Psoas muscle (tissue), 8 donors: ENCODE data around the gene RTP3. TPM values are rescaled to one million over a fixed set of nuclear protein-coding genes. Genes with fewer than 3 reads are reported as not detected.
"Not testable (repeated sequence)": the region's sequence is repeated elsewhere in the genome, so short reads cannot be mapped to it uniquely, and the experiment has no call there.

Experiments used
- ATAC-seq, 4 donors: fragments of 200-7000 bp; cut with Tn5 transposase; one replicate each; pipeline ENCODE4 v1.9.1; 2020; ENCODE audit warnings: moderate library complexity in 3 of 4, mild to moderate bottlenecking in 2 of 4
- DNase-seq, 2 donors: peaks; one replicate each; pipeline ENCODE4 v3.0.0-alpha.2; 2020
- H3K27ac ChIP-seq: fragments of 200-600 bp; one replicate; pipeline ENCODE4 v1.8.0; 2022
- H3K27me3 ChIP-seq, 3 donors: fragments of 200-600 bp in 1 of 3; one replicate each; pipeline versions ENCODE4 v1.6.1 to v1.8.0; 2013 to 2022; ENCODE audit warnings: low read length in 2 of 3, mild to moderate bottlenecking in 2 of 3, moderate library complexity in 1 of 3; ENCODE audit not compliant: insufficient read depth in 3 of 3
- H3K36me3 ChIP-seq, 2 donors: fragments of 200-600 bp in 1 of 2; one replicate each; pipeline versions ENCODE4 v1.6.1 to v1.8.0; 2013 to 2022; ENCODE audit warnings: low read depth in 1 of 2, mild to moderate bottlenecking in 1 of 2, moderate library complexity in 1 of 2; ENCODE audit not compliant: insufficient read depth in 1 of 2
- H3K4me1 ChIP-seq: fragments of 200-600 bp; one replicate; pipeline ENCODE4 v1.8.0; 2022
- H3K4me3 ChIP-seq: fragments of 200-600 bp; one replicate; pipeline ENCODE4 v1.8.0; 2022; ENCODE audit warnings: mild to moderate bottlenecking
- H3K9me3 ChIP-seq: fragments of 200-600 bp; one replicate; pipeline ENCODE4 v1.8.0; 2022
- CTCF ChIP-seq: fragments of 200-600 bp; IDR thresholded peaks from one replicate; pipeline ENCODE4 v1.8.0; 2022; ENCODE audit warnings: antibody characterized with exemption
- WGBS, 3 donors: extraction: QIAGEN DNeasy Blood & Tissue Kit; methylation state at CpG; one replicate each; pipeline versions ENCODE4 v1.1.6 to v1.1.7; 2013; 5-methylcytosine and 5-hydroxymethylcytosine counted together
- intact Hi-C, 2 donors: fragments of 100-400 bp; cut with DNase I; formaldehyde crosslinking; loops; one replicate each; pipeline versions ENCODE4 v1.11.0 to v1.14.2; 2022
- polyA plus RNA-seq, 3 donors: library from polyadenylated mRNA; stranded (reverse); fragments of 200-250 nt; gene quantifications; one replicate each; pipeline ENCODE4 v1.2.3, GENCODE V29; 2013
- total RNA-seq, 4 donors: library from RNA; stranded (reverse); fragmentation: NEBNext Ultra II Directional in 2 of 4; extraction: Animal tissue kit (Norgen Biotek cat#: 25700) in 2 of 4; gene quantifications; one replicate each; pipeline versions ENCODE4 v1.2.1 to v1.2.4, GENCODE V29; 2021 to 2023
- donor health status: healthy with polysubstance abuse.
- donor health status: DM: no; HTN: no; CAD: no; lungs with moderate emphysema.
- donor health status: Bipolar disorder and iron deficiency.
- donor health status: healthy.
- donor health status: DM: yes; HTN: yes; CAD: no.
- donor health status: DM: no; HTN: no; CAD: no.
- donor health status: DM: no; HTN: no; CAD: no.
- donor health status: DM: yes; HTN: yes; CAD: no.

The RTP3 gene
- total and polyA plus RNA-seq, 7 donors = 0.01 TPM; not detected in 6

- H3K4me1 ChIP-seq = no peaks in the 10 kb centered on the region
- H3K27me3 ChIP-seq = no peaks in the 10 kb centered on the region
- no peaks in the 10 kb centered on the region for H3K9me3 ChIP-seq
- no peak for DNase-seq
- H3K27ac ChIP-seq = no peak overlapping the region
- TF ChIP-seq CTCF = no peak
- no peak for ATAC-seq
- H3K36me3 ChIP-seq = peaks cover 0 to 88% of the 10 kb centered on the region in 2 donors
- H3K4me3 ChIP-seq = no peak overlapping the region
- intact Hi-C loops = no loop called here
- 87 to 90% (median 88%) methylated on average over 3 of the region's 3 CpGs for WGBS, 3 donors
These were observed 22.8 kb downstream of the RTP3 start for GRCh38 chr3:46520531-46520930.

- no peaks in the 10 kb centered on the region for H3K9me3 ChIP-seq
- no peak overlapping the region for H3K4me3 ChIP-seq
- no peak overlapping the region for H3K27ac ChIP-seq
- WGBS, 3 donors = 86 to 91% (median 89%) methylated on average over 9 of the region's 9 CpGs
- H3K27me3 ChIP-seq = no peaks in the 10 kb centered on the region
- no peak for DNase-seq
- no peaks in the 10 kb centered on the region for H3K4me1 ChIP-seq
- intact Hi-C loops = no loop called here
- no peak for TF ChIP-seq CTCF
- ATAC-seq = no peak
- H3K36me3 ChIP-seq = peaks cover 0 to 94% of the 10 kb centered on the region in 2 donors
These were observed 23.3 kb downstream of the RTP3 start for GRCh38 chr3:46521096-46521495.

- H3K4me3 ChIP-seq, H3K27ac ChIP-seq, ATAC-seq, DNase-seq, H3K27me3 ChIP-seq, intact Hi-C loops, H3K9me3 ChIP-seq, H3K4me1 ChIP-seq: not testable (repeated sequence)
- peaks cover 2 to 96% of the 10 kb centered on the region in 2 donors for H3K36me3 ChIP-seq
- WGBS, 3 donors = 76 to 91% (median 86%) methylated on average over 4 of the region's 4 CpGs
These were observed 24.4 kb downstream of the RTP3 start for GRCh38 chr3:46522201-46522600.

GRCh38 chr3:46523556-46523955 is 25.8 kb downstream of the RTP3 start:
- ATAC-seq (no peak), DNase-seq (no peak)
- Histone ChIP-seq H3K27me3 (no peaks in the 10 kb centered on the region), H3K4me3 (no peak overlapping the region), H3K4me1 (no peaks in the 10 kb centered on the region), H3K36me3 (peaks cover 2 to 96% of the 10 kb centered on the region in 2 donors), H3K27ac (no peak overlapping the region), H3K9me3 (no peaks in the 10 kb centered on the region)
- intact Hi-C loops = no loop called here
- WGBS, 3 donors = 85 to 96% (median 94%) methylated on average over 2 of the region's 2 CpGs
- no peak for TF ChIP-seq CTCF

- intact Hi-C loops = no loop called here
- H3K9me3 ChIP-seq = no peaks in the 10 kb centered on the region
- 72 to 79% (median 73%) methylated on average over 3 of the region's 3 CpGs for WGBS, 3 donors
- ATAC-seq (peak in 1 of 4 donors; percentile 43), DNase-seq (no peak)
- H3K4me3 ChIP-seq = no peak overlapping the region
- H3K27me3 ChIP-seq = no peaks in the 10 kb centered on the region
- H3K4me1 ChIP-seq = no peaks in the 10 kb centered on the region
- H3K36me3 ChIP-seq = peaks cover 2 to 96% of the 10 kb centered on the region in 2 donors
- TF ChIP-seq CTCF = no peak
- peak overlapping the region; percentile 30 for H3K27ac ChIP-seq
These were observed 26.2 kb downstream of the RTP3 start for GRCh38 chr3:46524008-46524407.
